GM19467 (cell line): ENCODE results near the gene MAN2B2.

Experiments used
- ATAC-seq: cut with Tn5 transposase; IDR thresholded peaks from one replicate; pipeline ENCODE4 v1.9.1; 2021; ENCODE audit warnings: mild to moderate bottlenecking, moderate library complexity; ENCODE audit not compliant: unreplicated experiment

Gene MAN2B2

GRCh38 chr4:6566391-6567190 is 8.4 kb upstream of the MAN2B2 start:
- no peak for ATAC-seq

- ATAC-seq, result no peak
Measured at GRCh38 chr4:6567218-6567617, 7.8 kb upstream of the MAN2B2 start.

- no peak for ATAC-seq
Measured at GRCh38 chr4:6568148-6568547, 6.8 kb upstream of the MAN2B2 start.

DNA sequence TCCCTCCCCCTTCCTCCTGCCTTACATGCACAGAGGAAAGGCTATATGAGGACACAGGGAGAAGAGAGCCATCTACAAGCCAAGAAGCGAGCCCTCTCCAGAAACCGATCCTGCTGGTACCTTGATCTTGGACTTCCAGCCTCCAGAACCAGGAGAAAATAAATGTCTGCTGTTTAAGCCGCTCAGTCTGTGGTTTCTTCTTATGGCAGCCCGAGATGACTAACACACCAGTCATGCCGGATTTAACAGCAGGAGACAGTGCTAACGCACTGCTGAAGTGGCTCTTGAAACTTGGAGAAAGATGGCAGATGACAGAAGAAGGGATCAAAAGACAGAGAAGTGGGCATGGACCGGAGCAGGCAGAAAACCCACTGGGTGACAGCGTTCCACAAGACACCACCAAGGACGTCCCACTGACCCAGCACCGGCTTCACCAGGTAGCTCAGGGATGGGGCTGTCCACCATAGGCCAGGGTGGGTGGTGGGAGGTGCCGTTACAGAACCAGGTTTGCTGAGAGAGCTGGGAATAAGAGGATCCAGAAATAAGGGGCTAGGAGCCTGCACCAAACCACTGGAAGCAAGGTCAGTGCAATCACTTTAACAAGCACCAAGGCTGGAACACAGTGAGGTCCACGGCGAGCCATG is 6.2 kb upstream of the MAN2B2 start:
- ATAC-seq, result no peak

GRCh38 chr4:6571608-6572007 is 3.4 kb upstream of the MAN2B2 start:
- no peak for ATAC-seq

DNA sequence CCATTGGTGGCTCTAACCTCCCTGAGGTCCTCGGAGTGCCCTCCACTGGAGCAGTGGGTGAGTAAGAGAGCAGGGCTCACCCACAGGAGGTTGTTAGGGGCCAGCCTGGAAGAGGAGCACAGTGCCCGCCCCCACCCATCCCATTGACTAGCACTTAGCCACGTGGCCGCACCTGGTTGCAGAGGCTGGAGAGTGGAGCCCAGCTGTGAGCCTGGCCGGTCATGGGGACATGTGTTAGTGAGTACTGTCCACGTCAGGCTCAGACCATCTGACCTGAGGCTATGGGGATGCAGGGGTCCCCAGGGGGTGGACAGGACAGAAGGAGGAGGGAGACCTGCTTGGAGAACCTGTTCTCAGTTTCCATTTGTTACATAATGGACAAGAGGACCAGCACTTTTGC is 1.4 kb upstream of the MAN2B2 start:
- ATAC-seq, result no peak

- ATAC-seq, result no peak
Measured at GRCh38 chr4:6573986-6574746, 823 bp upstream of the MAN2B2 start.

GRCh38 chr4:6575503-6576240 is 683 bp downstream of the MAN2B2 start:
- no peak for ATAC-seq

- ATAC-seq, result no peak
Measured at GRCh38 chr4:6576512-6576911, 1.5 kb downstream of the MAN2B2 start.

- ATAC-seq, result no peak
Measured at GRCh38 chr4:6576932-6577331, 1.9 kb downstream of the MAN2B2 start.

- no peak for ATAC-seq
Measured at GRCh38 chr4:6577409-6577808, 2.4 kb downstream of the MAN2B2 start.

- no peak for ATAC-seq
Measured at GRCh38 chr4:6578221-6578620, 3.2 kb downstream of the MAN2B2 start.

GRCh38 chr4:6580353-6580752 is 5.4 kb downstream of the MAN2B2 start:
- ATAC-seq, result no peak

DNA sequence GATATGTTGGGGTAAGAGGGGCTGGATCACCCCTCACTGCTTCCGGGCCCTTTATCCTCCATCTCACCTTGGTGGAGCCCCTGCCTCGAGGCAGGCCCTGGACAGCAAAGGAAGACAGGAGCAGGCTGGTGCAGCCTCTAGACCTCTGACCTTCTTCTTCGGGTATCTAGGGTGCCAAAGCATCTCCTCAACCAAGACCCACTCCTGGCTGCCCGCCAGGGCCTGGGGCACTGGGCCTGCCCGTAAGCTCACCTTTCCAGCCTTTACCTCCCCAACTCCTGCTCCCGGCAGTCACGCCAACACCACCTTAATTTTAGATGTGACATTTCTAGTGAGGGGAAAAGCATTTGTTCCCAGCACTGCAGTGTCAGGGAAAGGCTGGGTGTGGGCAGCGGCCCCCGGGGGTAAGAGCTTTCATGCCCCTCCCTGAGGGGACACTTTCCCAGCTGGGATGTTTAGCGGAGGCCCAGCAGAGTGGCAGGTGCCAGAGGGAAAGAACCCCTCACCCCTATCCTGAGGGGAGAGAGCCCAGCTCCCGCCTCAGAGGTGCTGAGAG is 6.7 kb downstream of the MAN2B2 start:
- ATAC-seq, result no peak

DNA sequence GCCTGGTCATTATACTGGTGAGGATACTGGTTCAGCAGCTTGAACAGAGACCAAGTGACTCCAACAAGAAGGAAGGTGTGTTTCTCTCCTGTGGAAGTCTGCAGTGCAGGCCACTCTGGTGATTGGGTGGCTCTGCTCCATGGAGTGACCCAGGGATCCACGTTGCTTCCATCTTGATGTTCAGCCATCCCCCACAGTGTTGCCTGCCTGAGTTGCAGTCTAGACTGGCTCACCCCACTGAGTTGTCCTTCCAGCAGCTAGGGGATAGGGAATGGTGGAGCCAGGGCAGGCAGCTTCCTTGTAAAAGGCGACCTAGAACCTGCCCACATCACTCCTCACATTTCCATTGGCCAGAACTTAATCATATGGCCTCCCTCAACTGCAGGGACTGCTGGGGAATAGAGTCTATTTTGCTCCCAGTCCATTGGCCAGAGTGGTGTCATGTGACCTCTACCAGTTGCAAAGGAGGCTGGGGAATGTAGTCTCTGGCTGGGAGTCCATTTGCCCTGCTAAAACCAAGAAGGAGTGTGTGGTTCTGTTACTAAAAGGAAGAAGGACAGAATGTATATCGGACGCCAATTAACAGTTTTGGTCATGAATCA is 8.0 kb downstream of the MAN2B2 start:
- ATAC-seq, result no peak

- no peak for ATAC-seq
Measured at GRCh38 chr4:6584865-6585264, 9.9 kb downstream of the MAN2B2 start.

DNA sequence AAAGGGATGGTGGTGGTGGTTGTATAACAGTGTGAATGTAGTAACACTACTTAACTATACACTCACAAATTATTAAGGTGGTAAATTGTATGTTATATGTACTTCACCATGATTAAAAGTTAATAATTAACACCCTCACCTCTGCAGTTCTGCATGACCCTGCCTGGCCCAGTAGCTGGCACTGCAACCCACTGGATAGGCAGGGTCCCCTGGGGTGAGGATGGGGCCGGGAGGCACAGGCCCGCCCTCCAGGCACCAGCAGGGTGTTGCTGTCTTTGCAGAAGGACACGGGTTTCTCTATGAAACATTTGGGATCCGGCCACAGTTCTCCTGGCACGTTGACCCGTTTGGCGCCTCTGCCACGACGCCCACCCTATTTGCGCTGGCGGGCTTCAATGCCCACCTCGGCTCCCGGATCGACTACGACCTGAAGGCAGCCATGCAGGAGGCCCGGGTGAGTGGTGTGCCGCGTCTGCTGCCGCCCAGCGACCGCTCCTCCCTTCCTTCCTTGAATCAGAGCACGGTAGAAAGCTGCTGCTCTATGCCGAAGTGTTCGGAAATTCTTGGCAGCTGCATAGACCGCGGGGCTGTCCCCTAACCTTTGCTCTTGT is 11.8 kb downstream of the MAN2B2 start:
- no peak for ATAC-seq

- no peak for ATAC-seq
Measured at GRCh38 chr4:6589444-6589843, 14.5 kb downstream of the MAN2B2 start.

GRCh38 chr4:6591313-6591712 is 16.3 kb downstream of the MAN2B2 start:
- ATAC-seq, result peak; percentile 67

- no peak for ATAC-seq
Measured at GRCh38 chr4:6591781-6592180, 16.8 kb downstream of the MAN2B2 start.
